ENCODE measurements around the gene ASTN2.

DNA sequence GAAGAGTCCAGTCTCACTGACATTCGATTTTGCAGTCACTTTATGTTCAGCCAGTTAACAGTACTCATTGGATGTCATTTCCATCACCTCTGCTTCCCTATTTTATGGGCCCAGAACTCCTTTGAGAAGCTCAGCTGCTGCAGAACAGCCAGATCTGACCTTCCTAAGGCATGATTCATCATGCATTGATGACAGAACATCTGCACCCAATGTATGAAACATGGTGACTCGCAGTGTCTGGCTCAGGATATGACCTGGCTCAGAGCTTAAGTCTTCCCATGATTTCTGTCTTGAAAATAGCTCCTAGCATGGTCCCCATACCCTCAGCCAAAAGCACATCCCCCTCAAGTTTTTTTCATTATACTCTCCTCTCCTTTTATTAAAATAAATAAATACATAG, 820.3 kb downstream of the ASTN2 start:
- TF ChIP-seq GATA2 (IDR thresholded peaks at IDR 0.05; ENCODE audit: low read depth, low read length) (no peak), GATA3 (IDR thresholded peaks at IDR 0.05; ENCODE audit: low read depth, low read length) (no peak)

Measured in SH-SY5Y (cell line).